ENCODE data around the gene THADA.

THADA gene

DNA sequence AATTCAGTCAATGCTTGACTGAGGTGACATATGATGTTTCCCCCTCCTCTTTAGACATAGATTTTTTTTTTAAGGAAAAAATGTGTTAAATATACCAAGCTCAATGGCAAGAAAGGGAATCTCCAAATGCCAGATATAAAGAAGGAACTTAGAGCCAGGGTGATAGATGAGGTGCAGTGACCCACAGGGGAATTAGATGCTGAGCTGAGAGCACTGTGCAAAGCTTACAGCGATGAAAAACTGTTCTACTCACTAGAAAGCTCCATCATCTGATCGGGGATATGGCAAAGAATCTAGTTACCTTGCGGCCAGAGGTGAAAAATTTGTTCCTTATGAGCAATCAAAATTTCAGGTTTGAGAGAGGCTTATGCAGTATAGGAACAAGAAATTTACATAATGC is 218.5 kb downstream of the THADA start:
- TF ChIP-seq TAF1 (IDR thresholded peaks at IDR 0.05; ENCODE audit: borderline replicate concordance, insufficient read depth, low read length): no peak
- no peak for TF ChIP-seq REST (IDR thresholded peaks at IDR 0.05; ENCODE audit: insufficient read depth in 1 of 2, low read depth in 2 of 2, low read length in 2 of 2)
- no peak for TF ChIP-seq POLR2AphosphoS5 (IDR thresholded peaks at IDR 0.05; ENCODE audit: low read depth, low read length)
- TF ChIP-seq FOXP2 (optimal IDR thresholded peaks at IDR 0.05; ENCODE audit: borderline replicate concordance, extremely low read depth, extremely low read length, insufficient read depth): no peak
- TF ChIP-seq SIN3A (IDR thresholded peaks at IDR 0.05; ENCODE audit: borderline replicate concordance, insufficient read depth, low read length): no peak

GRCh38 chr2:43376523-43377198 is 219.2 kb downstream of the THADA start:
- TF ChIP-seq REST (IDR thresholded peaks at IDR 0.05; ENCODE audit: insufficient read depth in 1 of 2, low read depth in 2 of 2, low read length in 2 of 2) (no peak), FOXP2 (optimal IDR thresholded peaks at IDR 0.05; ENCODE audit: borderline replicate concordance, extremely low read depth, extremely low read length, insufficient read depth) (no peak), TAF1 (IDR thresholded peaks at IDR 0.05; ENCODE audit: borderline replicate concordance, insufficient read depth, low read length) (no peak)

- TF ChIP-seq SIN3A (IDR thresholded peaks at IDR 0.05; ENCODE audit: borderline replicate concordance, insufficient read depth, low read length) (no peak), REST (IDR thresholded peaks at IDR 0.05; ENCODE audit: insufficient read depth in 1 of 2, low read depth in 2 of 2, low read length in 2 of 2) (no peak), POLR2AphosphoS5 (IDR thresholded peaks at IDR 0.05; ENCODE audit: low read depth, low read length) (no peak), FOXP2 (optimal IDR thresholded peaks at IDR 0.05; ENCODE audit: borderline replicate concordance, extremely low read depth, extremely low read length, insufficient read depth) (no peak), TAF1 (IDR thresholded peaks at IDR 0.05; ENCODE audit: borderline replicate concordance, insufficient read depth, low read length) (no peak)
Observed at GRCh38 chr2:43375746-43376522, 219.9 kb downstream of the THADA start.

DNA sequence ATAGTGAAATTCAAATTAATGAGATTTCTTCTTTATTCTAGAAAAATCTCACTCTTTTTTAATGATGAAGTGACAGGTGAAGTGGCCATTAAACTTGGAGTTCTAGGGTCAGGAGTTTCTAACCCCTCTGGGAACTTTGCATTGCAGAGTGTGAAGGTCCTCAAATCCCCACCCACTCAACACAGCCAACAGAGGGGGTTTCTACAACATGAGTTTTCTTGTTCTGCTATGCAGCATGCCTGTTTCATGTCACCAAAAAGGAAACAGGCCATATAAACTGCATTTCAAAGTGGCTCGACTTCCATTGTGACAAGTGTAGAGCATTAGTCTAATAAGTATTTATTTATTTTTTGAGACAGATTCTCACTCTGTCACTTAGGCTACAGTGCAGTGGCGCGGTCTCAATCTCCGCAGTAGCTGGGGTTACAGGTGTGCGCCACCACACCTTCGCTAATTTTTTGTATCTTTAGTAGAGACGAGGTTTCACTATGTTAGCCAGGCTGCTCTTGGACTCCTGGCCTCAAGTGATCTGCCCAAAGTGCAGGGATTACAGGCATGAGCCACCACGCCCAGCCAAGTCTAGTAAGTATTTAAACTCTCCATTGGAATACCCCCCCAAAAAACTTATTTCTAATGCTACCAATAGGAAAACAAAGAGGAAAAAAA is 223.3 kb downstream of the THADA start:
- TF ChIP-seq TAF1 (IDR thresholded peaks at IDR 0.05; ENCODE audit: borderline replicate concordance, insufficient read depth, low read length): no peak
- no peak for TF ChIP-seq FOXP2 (optimal IDR thresholded peaks at IDR 0.05; ENCODE audit: borderline replicate concordance, extremely low read depth, extremely low read length, insufficient read depth)
- no peak for TF ChIP-seq SIN3A (IDR thresholded peaks at IDR 0.05; ENCODE audit: borderline replicate concordance, insufficient read depth, low read length)

- TF ChIP-seq POLR2AphosphoS5 (IDR thresholded peaks at IDR 0.05; ENCODE audit: low read depth, low read length): no peak
- TF ChIP-seq TAF1 (IDR thresholded peaks at IDR 0.05; ENCODE audit: borderline replicate concordance, insufficient read depth, low read length): no peak
- no peak for TF ChIP-seq REST (IDR thresholded peaks at IDR 0.05; ENCODE audit: insufficient read depth in 1 of 2, low read depth in 2 of 2, low read length in 2 of 2)
- TF ChIP-seq FOXP2 (optimal IDR thresholded peaks at IDR 0.05; ENCODE audit: borderline replicate concordance, extremely low read depth, extremely low read length, insufficient read depth): no peak
- TF ChIP-seq SIN3A (IDR thresholded peaks at IDR 0.05; ENCODE audit: borderline replicate concordance, insufficient read depth, low read length): no peak
Observed at GRCh38 chr2:43370705-43371104, 225.1 kb downstream of the THADA start.
